OCI-LY7 (cell line): ENCODE results near the gene IP6K3. TPM values are rescaled to one million over a fixed set of nuclear protein-coding genes. Genes with fewer than 3 reads are reported as not detected.

ENCODE experiments used
- BruUV-seq: library from RNA; stranded (reverse); fragments of 400-500 nt; replicated peaks from 2 replicates; lab custom pipeline; 2021; lab: Mats Ljungman, UMichigan
- CTCF ChIA-PET: fragments of 300-600 bp; sonication (Branson Sonifier 250); formaldehyde crosslinking; loops from one replicate; lab custom pipeline; 2022; ENCODE audit warnings: antibody characterized with exemption; ENCODE audit not compliant: unreplicated experiment; lab: Charles Lee
- POLR2A ChIA-PET: fragments of 300-600 bp; sonication (Branson Sonifier 250); formaldehyde crosslinking; loops from one replicate; lab custom pipeline; 2022; ENCODE audit warnings: antibody characterized with exemption; lab: Charles Lee
- DNase-seq: peaks from one replicate; pipeline ENCODE4 v3.0.0-alpha.2; 2015; ENCODE audit warnings: low spot score
- H2AFZ ChIP-seq: fragments of 200-600 bp; sonication (generic), shearing (Covaris generic); 2 replicates; pipeline ENCODE4 v1.6.1; 2014; ENCODE audit warnings: mild to moderate bottlenecking, antibody characterized with exemption, low read length, moderate library complexity
- H3K27ac ChIP-seq: fragments of 200-600 bp; sonication (generic); 2 replicates; pipeline ENCODE4 v1.5.1; 2014; ENCODE audit warnings: mixed run types, low read depth, mild to moderate bottlenecking, moderate library complexity, low read length, inconsistent platforms; ENCODE audit not compliant: poor library complexity, severe bottlenecking
- H3K36me3 ChIP-seq: fragments of 200-600 bp; sonication (generic); 2 replicates; pipeline ENCODE4 v1.6.1; 2014; ENCODE audit warnings: mild to moderate bottlenecking, antibody characterized with exemption, low read length, moderate library complexity, mixed read lengths; ENCODE audit not compliant: insufficient read depth
- H3K4me1 ChIP-seq: fragments of 200-600 bp; sonication (generic); 2 replicates; pipeline ENCODE4 v1.5.1; 2014; ENCODE audit warnings: mild to moderate bottlenecking, low read length; ENCODE audit not compliant: insufficient read depth, poor library complexity, severe bottlenecking
- H3K4me2 ChIP-seq: fragments of 200-600 bp; sonication (generic); 2 replicates; pipeline ENCODE4 v1.6.1; 2014; ENCODE audit warnings: mild to moderate bottlenecking, low read length
- H3K4me3 ChIP-seq: fragments of 200-600 bp; sonication (generic); 2 replicates; pipeline ENCODE4 v1.5.1; 2014; ENCODE audit warnings: mild to moderate bottlenecking, low read depth, low read length; ENCODE audit not compliant: poor library complexity, severe bottlenecking
- H3K79me2 ChIP-seq: fragments of 200-600 bp; sonication (generic); 2 replicates; pipeline ENCODE4 v1.6.1; 2016; ENCODE audit warnings: low read depth, mild to moderate bottlenecking, low read length, moderate library complexity, mixed read lengths; ENCODE audit not compliant: insufficient read depth
- H3K9me2 ChIP-seq: fragments of 200-600 bp; sonication (generic); 2 replicates; pipeline ENCODE4 v1.6.1; 2016; ENCODE audit warnings: mild to moderate bottlenecking, low read length, mixed read lengths; ENCODE audit not compliant: insufficient read depth
- H3K9me3 ChIP-seq: fragments of 200-600 bp; sonication (generic); 2 replicates; pipeline ENCODE4 v1.6.1; 2014; ENCODE audit warnings: mild to moderate bottlenecking, mixed run types, low read length, mixed read lengths
- H4K20me1 ChIP-seq: fragments of 200-600 bp; sonication (generic); 2 replicates; pipeline ENCODE4 v1.6.1; 2014; ENCODE audit warnings: mild to moderate bottlenecking, antibody characterized with exemption, low read length, moderate library complexity, mixed read lengths; ENCODE audit not compliant: insufficient read depth
- EZH2phosphoT487 ChIP-seq: fragments of 200-600 bp; sonication (generic); IDR thresholded peaks from 2 replicates; pipeline ENCODE4 v1.6.1; 2018; ENCODE audit warnings: low read depth, borderline replicate concordance, mild to moderate bottlenecking, mixed run types, antibody characterized with exemption, low read length, moderate library complexity, mixed read lengths
- intact Hi-C: fragments of 100-400 bp; cut with micrococcal nuclease; formaldehyde crosslinking; loops from one replicate; pipeline ENCODE4 v1.10.0; 2022; ENCODE audit not compliant: unreplicated experiment
- total RNA-seq, 2 experiments: library from RNA; depleted of rRNA in 1 of 2; stranded (reverse); fragments of >200 nt in 1 of 2; shearing (Covaris generic) in 1 of 2; gene quantifications; 2 replicates each; pipeline ENCODE4 v1.2.3, GENCODE V29; 2014 to 2022
- TF ChIP-seq, protein P1 (sequence below): fragments of 200-600 bp; sonication (generic); conservative IDR thresholded peaks from 2 replicates; pipeline ENCODE4 v1.5.1; 2014; ENCODE audit warnings: mild to moderate bottlenecking, antibody characterized with exemption, low read length, moderate library complexity, mixed read lengths

IP6K3 gene
- total RNA-seq, 2 experiments from 2014 or later: not detected

DNA sequence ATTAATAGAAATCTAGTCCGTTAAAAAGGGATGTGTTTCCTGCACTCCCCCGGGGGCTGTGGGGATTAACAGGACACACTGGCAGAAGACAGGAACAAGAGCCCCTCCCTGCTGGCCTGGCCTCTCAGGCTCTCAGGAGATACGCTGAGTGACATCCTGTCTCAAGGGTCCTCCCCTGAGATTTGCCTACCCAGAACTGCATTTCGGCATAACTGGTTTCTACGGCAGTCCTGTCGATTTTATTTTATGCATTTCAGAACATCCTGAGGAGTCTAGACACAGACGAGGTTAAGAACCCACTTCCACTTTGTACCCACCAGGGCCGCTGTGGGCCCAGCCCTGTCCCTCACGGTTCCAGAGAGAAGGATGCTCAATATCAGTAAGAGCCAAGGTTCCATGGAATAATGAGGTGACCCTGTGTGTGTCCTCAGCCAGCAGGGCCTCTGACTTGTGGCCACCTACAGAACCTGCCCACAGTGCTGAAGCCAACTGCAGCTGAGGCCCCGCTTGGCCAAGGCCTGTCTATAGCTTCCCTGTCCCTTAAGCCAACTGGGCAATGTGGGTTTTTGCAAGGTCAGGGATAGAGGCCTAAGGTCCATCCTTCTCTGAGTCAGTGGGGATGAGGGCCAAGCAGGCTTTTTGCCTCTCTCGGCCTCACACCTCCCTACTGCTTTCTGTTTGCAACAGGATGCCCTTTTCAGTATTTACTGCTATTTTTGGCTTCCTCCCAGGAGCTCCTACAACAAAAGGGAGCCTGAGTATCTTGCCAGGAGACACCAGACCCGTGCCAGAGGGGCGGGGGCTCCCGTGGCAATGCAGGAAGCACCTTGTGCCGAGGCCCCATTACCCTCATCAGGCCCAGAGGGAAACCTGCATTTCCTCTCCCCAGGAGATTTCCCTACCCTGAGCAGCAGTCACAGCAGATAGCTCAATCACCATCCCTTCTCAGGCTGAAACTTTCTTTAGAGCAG lies 49.9 kb downstream of the IP6K3 start:
- no peak for TF ChIP-seq EZH2phosphoT487
- TF ChIP-seq, protein P1, sequence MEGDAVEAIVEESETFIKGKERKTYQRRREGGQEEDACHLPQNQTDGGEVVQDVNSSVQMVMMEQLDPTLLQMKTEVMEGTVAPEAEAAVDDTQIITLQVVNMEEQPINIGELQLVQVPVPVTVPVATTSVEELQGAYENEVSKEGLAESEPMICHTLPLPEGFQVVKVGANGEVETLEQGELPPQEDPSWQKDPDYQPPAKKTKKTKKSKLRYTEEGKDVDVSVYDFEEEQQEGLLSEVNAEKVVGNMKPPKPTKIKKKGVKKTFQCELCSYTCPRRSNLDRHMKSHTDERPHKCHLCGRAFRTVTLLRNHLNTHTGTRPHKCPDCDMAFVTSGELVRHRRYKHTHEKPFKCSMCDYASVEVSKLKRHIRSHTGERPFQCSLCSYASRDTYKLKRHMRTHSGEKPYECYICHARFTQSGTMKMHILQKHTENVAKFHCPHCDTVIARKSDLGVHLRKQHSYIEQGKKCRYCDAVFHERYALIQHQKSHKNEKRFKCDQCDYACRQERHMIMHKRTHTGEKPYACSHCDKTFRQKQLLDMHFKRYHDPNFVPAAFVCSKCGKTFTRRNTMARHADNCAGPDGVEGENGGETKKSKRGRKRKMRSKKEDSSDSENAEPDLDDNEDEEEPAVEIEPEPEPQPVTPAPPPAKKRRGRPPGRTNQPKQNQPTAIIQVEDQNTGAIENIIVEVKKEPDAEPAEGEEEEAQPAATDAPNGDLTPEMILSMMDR: no peak
- Histone ChIP-seq H3K27ac (peak overlapping the region; percentile 62), H4K20me1 (0 out of 2 replicates have a peak, but pooled peaks cover 6% of the 10 kb centered on the region), H3K79me2 (no peaks in the 10 kb centered on the region), H3K9me3 (no peaks in the 10 kb centered on the region), H3K4me2 (peak overlapping the region; percentile 48), H3K36me3 (peaks cover 99% of the 10 kb centered on the region), H3K9me2 (no peaks in the 10 kb centered on the region), H2AFZ (no peak overlapping the region), H3K4me1 (peaks cover 35% of the 10 kb centered on the region), H3K4me3 (no peak overlapping the region)
- intact Hi-C loops: no loop called here
- CTCF ChIA-PET: interaction anchor here (0.6 kb wide), 1 partner anchor 10 kb away, joined by 5 read pairs; no protein-coding TSS in a partner anchor
- DNase-seq: peak; percentile 80
- POLR2A ChIA-PET: interaction anchor here (0.6 to 1.3 kb wide), 3 partner anchors 12 to 665 kb away, joined by 3 read pairs; partner anchors contain the start of gene UQCC2
- no TSS peak for BruUV-seq

DNA sequence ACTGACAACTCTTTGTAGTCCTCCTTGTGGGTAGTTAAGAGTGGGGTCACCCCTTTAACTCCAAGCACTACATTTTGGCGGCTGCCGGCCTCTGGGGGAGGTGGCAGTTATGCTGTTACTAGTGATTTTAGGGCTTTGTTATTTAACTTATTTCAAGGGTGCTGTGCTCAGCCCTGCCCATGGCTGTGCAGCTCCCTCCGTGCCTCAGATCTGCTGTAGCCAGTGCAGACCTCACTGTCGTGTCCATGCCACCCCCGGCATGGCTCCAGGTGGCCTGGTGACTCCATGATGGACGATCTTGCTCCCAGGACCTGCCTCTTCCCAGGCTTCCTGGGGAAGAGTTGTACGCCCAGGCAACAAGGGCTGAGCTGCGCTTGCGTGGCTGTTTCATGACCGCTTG lies 50.6 kb downstream of the IP6K3 start:
- Histone ChIP-seq H3K9me3 (no peaks in the 10 kb centered on the region), H3K79me2 (no peaks in the 10 kb centered on the region), H4K20me1 (0 out of 2 replicates have a peak, but pooled peaks cover 6% of the 10 kb centered on the region), H3K27ac (peak overlapping the region; percentile 62), H3K4me3 (no peak overlapping the region), H3K36me3 (peaks cover 100% of the 10 kb centered on the region), H3K4me1 (peaks cover 35% of the 10 kb centered on the region), H3K9me2 (no peaks in the 10 kb centered on the region), H3K4me2 (peak overlapping the region; percentile 48), H2AFZ (no peak overlapping the region)
- no peak for DNase-seq
- intact Hi-C loops: no loop called here
- no peak for TF ChIP-seq EZH2phosphoT487
- TF ChIP-seq, protein P1: no peak
- TSS peak; percentile 68 for BruUV-seq
- CTCF ChIA-PET: no interaction called here
- POLR2A ChIA-PET: no interaction called here

DNA sequence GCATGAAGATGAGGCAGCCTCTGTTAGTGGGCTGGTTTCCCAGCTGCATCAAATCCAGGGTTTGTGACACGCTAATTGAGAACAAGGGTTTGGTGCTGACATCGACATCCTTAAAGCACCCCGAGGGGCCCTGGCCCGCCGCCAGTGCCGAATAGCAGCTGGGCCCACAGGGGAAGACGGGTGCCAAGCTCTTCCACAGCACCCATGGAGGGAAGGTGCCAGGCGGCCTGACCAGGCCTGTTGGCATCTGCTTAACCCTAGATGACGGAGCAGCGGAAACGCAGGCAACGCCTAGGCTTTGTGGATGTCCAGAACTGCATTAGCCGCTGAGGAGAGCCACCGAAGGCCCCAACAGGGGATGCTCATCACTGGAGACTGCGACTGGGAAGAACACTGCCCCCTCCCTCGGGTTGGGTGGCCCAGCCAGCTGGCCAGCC lies 51.2 kb downstream of the IP6K3 start:
- Histone ChIP-seq H2AFZ (no peak overlapping the region), H4K20me1 (0 out of 2 replicates have a peak, but pooled peaks cover 6% of the 10 kb centered on the region), H3K4me2 (no peak overlapping the region), H3K4me1 (peaks cover 31% of the 10 kb centered on the region), H3K4me3 (no peak overlapping the region), H3K79me2 (no peaks in the 10 kb centered on the region), H3K9me2 (no peaks in the 10 kb centered on the region), H3K27ac (no peak overlapping the region), H3K9me3 (no peaks in the 10 kb centered on the region), H3K36me3 (peaks cover 100% of the 10 kb centered on the region)
- no peak for DNase-seq
- TF ChIP-seq EZH2phosphoT487: no peak
- intact Hi-C loops: no loop called here
- BruUV-seq: no TSS peak
- ChIA-PET CTCF (no interaction called here), POLR2A (no interaction called here)
